Neural cell (in vitro differentiated cells): ENCODE measurements around the gene IGSF21. TPM values are rescaled to one million over a fixed set of nuclear protein-coding genes. Genes with fewer than 3 reads are reported as not detected.

Experiments used
- H2AFZ ChIP-seq: fragments of 200-600, 300-800 bp; sonication (generic), shearing (Covaris generic); 2 replicates; pipeline ENCODE4 v1.6.0; 2014; ENCODE audit warnings: low read depth, mild to moderate bottlenecking, antibody characterized with exemption, low read length, moderate library complexity
- H3F3A ChIP-seq: fragments of 200-600 bp; shearing (Covaris generic); 2 replicates; pipeline ENCODE4 v1.6.1; 2016; ENCODE audit warnings: mild to moderate bottlenecking, moderate library complexity, mixed read lengths, antibody characterized with exemption, low read length; ENCODE audit not compliant: insufficient read depth, poor library complexity, severe bottlenecking
- H3K27ac ChIP-seq: fragments of 200-600, 300-800 bp; sonication (generic), shearing (Covaris generic); 2 replicates; pipeline ENCODE4 v1.5.1; 2014; ENCODE audit warnings: mild to moderate bottlenecking, low read length, moderate library complexity
- H3K27me3 ChIP-seq: fragments of 300-800, 200-600 bp; sonication (generic), shearing (Covaris generic); 2 replicates; pipeline ENCODE4 v1.6.0; 2014; ENCODE audit warnings: mild to moderate bottlenecking, low read depth, low read length, moderate library complexity; ENCODE audit not compliant: insufficient read depth
- H3K36me3 ChIP-seq: fragments of 300-800, 200-600 bp; sonication (generic), shearing (Covaris generic); 2 replicates; pipeline ENCODE4 v1.5.1; 2014; ENCODE audit warnings: mild to moderate bottlenecking, antibody characterized with exemption, low read length, moderate library complexity; ENCODE audit not compliant: insufficient read depth
- H3K4me2 ChIP-seq: fragments of 300-800, 200-600 bp; sonication (generic), shearing (Covaris generic); 2 replicates; pipeline ENCODE4 v1.6.0; 2014; ENCODE audit warnings: mild to moderate bottlenecking, low read length
- H3K4me3 ChIP-seq: fragments of 300-800, 200-600 bp; sonication (generic), shearing (Covaris generic); 2 replicates; pipeline ENCODE4 v1.5.1; 2014; ENCODE audit warnings: mild to moderate bottlenecking, low read length, moderate library complexity
- H3K79me2 ChIP-seq: fragments of 200-600 bp; shearing (Covaris generic); replicated peaks from 2 replicates; pipeline ENCODE4 v1.6.0; 2014; ENCODE audit warnings: mild to moderate bottlenecking, low read length, moderate library complexity; ENCODE audit not compliant: insufficient read depth
- H3K9ac ChIP-seq: fragments of 300-800, 200-600 bp; sonication (generic), shearing (Covaris generic); 2 replicates; pipeline ENCODE4 v1.6.1; 2016; ENCODE audit warnings: mild to moderate bottlenecking, low read length, mixed read lengths
- H3K9me2 ChIP-seq: fragments of 200-600 bp; shearing (Covaris generic); 2 replicates; pipeline ENCODE4 v1.6.1; 2016; ENCODE audit warnings: mild to moderate bottlenecking, low read length, mixed read lengths; ENCODE audit not compliant: insufficient read depth
- H3K9me3 ChIP-seq: fragments of 200-600, 300-800 bp; sonication (generic), shearing (Covaris generic); 2 replicates; pipeline ENCODE4 v1.6.1; 2016; ENCODE audit warnings: mild to moderate bottlenecking, mixed run types, low read length, moderate library complexity, mixed read lengths
- H4K20me1 ChIP-seq: fragments of 200-600 bp; shearing (Covaris generic); 2 replicates; pipeline ENCODE4 v1.6.1; 2016; ENCODE audit warnings: mild to moderate bottlenecking, mixed run types; ENCODE audit not compliant: insufficient read depth
- EP300 ChIP-seq: fragments of 450-650 bp; conservative IDR thresholded peaks from 2 replicates; pipeline ENCODE4 v1.6.1; 2014; ENCODE audit warnings: antibody characterized with exemption, mild to moderate bottlenecking, moderate library complexity; ENCODE audit not compliant: poor library complexity, severe bottlenecking
- EZH2 ChIP-seq: fragments of 200-600, 300-800 bp; shearing (Covaris generic), sonication (generic); IDR thresholded peaks from 2 replicates; pipeline ENCODE4 v1.6.1; 2014; ENCODE audit warnings: antibody characterized with exemption, low read length, borderline replicate concordance, mild to moderate bottlenecking; ENCODE audit not compliant: insufficient read depth, poor library complexity, severe bottlenecking
- MXI1 ChIP-seq: fragments of 450-650 bp; conservative IDR thresholded peaks from 2 replicates; pipeline ENCODE4 v1.6.1; 2014; ENCODE audit warnings: antibody characterized with exemption, mild to moderate bottlenecking; ENCODE audit not compliant: poor library complexity, severe bottlenecking
- POLR2AphosphoS5 ChIP-seq: IDR thresholded peaks from 2 replicates; pipeline ENCODE4 v1.6.1; 2012
- RAD21 ChIP-seq: fragments of 450-650 bp; conservative IDR thresholded peaks from 2 replicates; pipeline ENCODE4 v1.6.1; 2014; ENCODE audit warnings: antibody characterized with exemption, mild to moderate bottlenecking, moderate library complexity
- REST ChIP-seq: IDR thresholded peaks from 2 replicates; pipeline ENCODE4 v1.6.1; 2012; ENCODE audit warnings: borderline replicate concordance
- SMC3 ChIP-seq: fragments of 450-650 bp; conservative IDR thresholded peaks from 2 replicates; pipeline ENCODE4 v1.6.1; 2014; ENCODE audit warnings: antibody characterized with exemption, mild to moderate bottlenecking, moderate library complexity; ENCODE audit not compliant: poor library complexity
- TAF1 ChIP-seq: IDR thresholded peaks from 2 replicates; pipeline ENCODE4 v1.6.1; 2012; ENCODE audit warnings: low read depth
- polyA plus RNA-seq: library from polyadenylated mRNA; depleted of rRNA; stranded (reverse); fragments of >200 nt; gene quantifications from 2 replicates; pipeline ENCODE4 v1.2.3, GENCODE V29; 2014
- TF ChIP-seq, protein P1 (sequence below): fragments of 450-650 bp; IDR thresholded peaks from 2 replicates; pipeline ENCODE4 v1.5.1; 2014; ENCODE audit warnings: antibody characterized with exemption, mild to moderate bottlenecking, moderate library complexity; ENCODE audit not compliant: poor library complexity, severe bottlenecking

The IGSF21 gene
- polyA plus RNA-seq, 1 donor from 2014 or later: 2.4 TPM

DNA sequence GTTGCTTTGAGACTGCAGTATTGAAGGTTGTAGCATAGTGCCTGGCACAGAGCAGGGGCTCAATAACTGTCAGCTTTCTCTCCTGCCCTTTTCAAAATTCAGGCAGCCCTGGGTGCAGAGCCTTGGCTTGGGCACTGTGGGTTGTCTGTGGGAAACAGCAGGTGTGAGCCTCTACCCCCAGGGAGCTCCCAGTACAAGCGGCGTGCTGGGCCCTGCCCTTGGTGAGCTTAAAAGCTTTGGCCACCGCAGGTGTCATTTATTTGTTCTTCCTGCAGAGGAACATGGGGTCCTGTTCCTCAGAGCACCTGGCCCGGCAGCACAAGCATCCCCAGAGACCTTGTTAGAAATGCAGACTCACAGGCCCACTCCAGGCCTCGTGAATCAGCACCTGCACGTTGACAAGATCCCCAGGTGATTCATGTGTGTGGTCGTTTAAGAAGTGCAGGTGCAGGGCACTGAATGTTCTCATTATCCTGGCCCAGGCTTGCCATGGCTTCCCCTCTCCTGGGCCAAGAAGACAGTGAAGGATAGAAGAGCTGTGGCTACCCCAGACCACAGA is 29.9 kb upstream of the IGSF21 start:
- no peaks in the 10 kb centered on the region for H3K79me2 ChIP-seq
- H3K36me3 ChIP-seq: no peaks in the 10 kb centered on the region
- H3K4me2 ChIP-seq: no peak overlapping the region
- H3K9me2 ChIP-seq: no peaks in the 10 kb centered on the region
- no peak overlapping the region for H2AFZ ChIP-seq
- no peaks in the 10 kb centered on the region for H3K27me3 ChIP-seq
- no peak overlapping the region for H3K4me3 ChIP-seq
- no peak for TF ChIP-seq TAF1
- no peak for TF ChIP-seq POLR2AphosphoS5
- no peaks in the 10 kb centered on the region for H4K20me1 ChIP-seq
- H3K9me3 ChIP-seq: no peaks in the 10 kb centered on the region
- no peaks in the 10 kb centered on the region for H3F3A ChIP-seq
- no peak overlapping the region for H3K9ac ChIP-seq
- no peak overlapping the region for H3K27ac ChIP-seq

DNA sequence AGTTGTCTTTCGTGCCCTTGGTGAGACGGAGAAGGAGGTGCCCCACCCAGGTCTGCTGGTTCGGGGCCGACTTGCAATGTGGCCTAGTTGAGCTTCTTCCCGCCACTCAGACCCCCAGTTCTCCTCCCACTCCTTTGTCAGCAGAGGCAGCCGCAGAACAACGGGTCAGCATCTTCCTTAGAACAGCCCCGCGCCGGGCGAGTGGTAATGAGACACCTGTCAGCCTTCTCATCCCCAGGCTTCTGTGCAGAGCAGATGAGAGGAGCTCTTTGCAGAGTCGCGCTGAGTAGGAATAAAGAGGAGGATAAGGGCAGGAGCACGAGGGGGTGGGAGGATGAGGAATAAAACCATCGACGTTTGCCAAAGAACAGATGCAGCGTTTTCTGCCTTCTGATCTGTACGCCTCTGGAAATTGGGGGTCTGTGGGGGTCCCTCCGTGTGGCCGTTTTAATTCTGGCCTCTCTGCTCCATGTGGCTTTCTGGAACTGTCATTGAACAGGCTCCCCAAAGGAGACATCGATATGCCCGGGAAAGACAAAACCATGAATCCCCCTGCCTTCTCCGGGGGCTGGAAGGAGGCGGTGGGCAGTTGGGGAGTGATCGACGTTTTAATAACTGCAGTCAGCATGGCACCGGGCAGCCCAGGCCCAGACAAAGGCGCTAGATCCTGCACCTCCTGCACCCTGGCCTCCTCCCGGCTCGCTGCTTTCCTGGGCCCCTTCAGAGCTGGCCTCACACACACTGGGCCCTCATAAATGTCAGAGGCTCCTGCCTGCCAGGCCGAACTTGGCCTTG is 27.5 kb upstream of the IGSF21 start:
- no peaks in the 10 kb centered on the region for H3K9me3 ChIP-seq
- H3K36me3 ChIP-seq: no peaks in the 10 kb centered on the region
- H4K20me1 ChIP-seq: no peaks in the 10 kb centered on the region
- H3K79me2 ChIP-seq: no peaks in the 10 kb centered on the region
- H3K27ac ChIP-seq: no peak overlapping the region
- no peak overlapping the region for H2AFZ ChIP-seq
- no peaks in the 10 kb centered on the region for H3K27me3 ChIP-seq
- H3K4me3 ChIP-seq: no peak overlapping the region
- H3K9ac ChIP-seq: no peak overlapping the region
- H3K4me2 ChIP-seq: no peak overlapping the region
- H3K9me2 ChIP-seq: no peaks in the 10 kb centered on the region
- TF ChIP-seq RAD21 (no peak), MXI1 (no peak), EZH2 (no peak), REST (no peak), POLR2AphosphoS5 (no peak), EP300 (no peak), TAF1 (no peak), SMC3 (no peak)
- TF ChIP-seq, protein P1, sequence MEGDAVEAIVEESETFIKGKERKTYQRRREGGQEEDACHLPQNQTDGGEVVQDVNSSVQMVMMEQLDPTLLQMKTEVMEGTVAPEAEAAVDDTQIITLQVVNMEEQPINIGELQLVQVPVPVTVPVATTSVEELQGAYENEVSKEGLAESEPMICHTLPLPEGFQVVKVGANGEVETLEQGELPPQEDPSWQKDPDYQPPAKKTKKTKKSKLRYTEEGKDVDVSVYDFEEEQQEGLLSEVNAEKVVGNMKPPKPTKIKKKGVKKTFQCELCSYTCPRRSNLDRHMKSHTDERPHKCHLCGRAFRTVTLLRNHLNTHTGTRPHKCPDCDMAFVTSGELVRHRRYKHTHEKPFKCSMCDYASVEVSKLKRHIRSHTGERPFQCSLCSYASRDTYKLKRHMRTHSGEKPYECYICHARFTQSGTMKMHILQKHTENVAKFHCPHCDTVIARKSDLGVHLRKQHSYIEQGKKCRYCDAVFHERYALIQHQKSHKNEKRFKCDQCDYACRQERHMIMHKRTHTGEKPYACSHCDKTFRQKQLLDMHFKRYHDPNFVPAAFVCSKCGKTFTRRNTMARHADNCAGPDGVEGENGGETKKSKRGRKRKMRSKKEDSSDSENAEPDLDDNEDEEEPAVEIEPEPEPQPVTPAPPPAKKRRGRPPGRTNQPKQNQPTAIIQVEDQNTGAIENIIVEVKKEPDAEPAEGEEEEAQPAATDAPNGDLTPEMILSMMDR: no peak
- no peaks in the 10 kb centered on the region for H3F3A ChIP-seq
